Uterus (tissue), 2 donors: ENCODE measurements around the gene TAF11L13.

Source experiments
- CTCF ChIP-seq, 4 experiments: fragments of 200-600 bp in 2 of 4; fragments of 450-650 bp in 2 of 4; sonication (generic) in 2 of 4; IDR thresholded peaks; one replicate each; pipeline ENCODE4 v1.5.1; 2016 to 2019; ENCODE audit warnings: antibody characterized with exemption in 4 of 4, mild to moderate bottlenecking in 2 of 4, moderate library complexity in 1 of 4
- POLR2A ChIP-seq, 2 donors: fragments of 450-650 bp; IDR thresholded peaks; one replicate each; pipeline ENCODE4 v1.6.1; 2016; ENCODE audit warnings: antibody characterized with exemption in 2 of 2, mild to moderate bottlenecking in 1 of 2, moderate library complexity in 1 of 2

- no peak for TF ChIP-seq CTCF (IDR thresholded peaks at IDR 0.05)
- no peak for TF ChIP-seq POLR2A (IDR thresholded peaks at IDR 0.05)
Observed at GRCh38 chr5:17663182-17663581, 31.3 kb downstream of the TAF11L13 start.
